WTC11 (cell line): ENCODE data around the gene MRFAP1L1. TPM values are rescaled to one million over a fixed set of nuclear protein-coding genes. Genes with fewer than 3 reads are reported as not detected.

ENCODE experiments used
- ATAC-seq: fragments of 200-7000 bp; cut with Tn5 transposase; 2 replicates; pipeline ENCODE4 v1.10.0; 2021; ENCODE audit warnings: mild to moderate bottlenecking, moderate library complexity
- CTCF ChIA-PET: fragments of 300-600 bp; sonication (Branson Sonifier 250); formaldehyde crosslinking; loops from one replicate; lab custom pipeline; 2021; ENCODE audit warnings: antibody characterized with exemption; lab: Charles Lee
- POLR2A ChIA-PET: fragments of 350-600 bp; sonication (Branson Sonifier 250); formaldehyde crosslinking; loops from one replicate; lab custom pipeline; 2021; ENCODE audit warnings: antibody characterized with exemption; lab: Charles Lee
- DNase-seq: peaks from one replicate; pipeline ENCODE4 v3.0.0; 2021; ENCODE audit warnings: low spot score
- H3K27ac Mint-ChIP-seq: 2 replicates; pipeline ENCODE4 v1.8.0; 2021; ENCODE audit warnings: mixed read lengths
- H3K27me3 Mint-ChIP-seq: 2 replicates; pipeline ENCODE4 v1.8.0; 2021; ENCODE audit warnings: low read depth, mild to moderate bottlenecking, moderate library complexity, mixed read lengths
- H3K36me3 Mint-ChIP-seq: 2 replicates; pipeline ENCODE4 v1.8.0; 2021; ENCODE audit warnings: mixed read lengths
- H3K4me1 Mint-ChIP-seq: 2 replicates; pipeline ENCODE4 v1.8.0; 2022; ENCODE audit warnings: mixed read lengths
- H3K4me3 Mint-ChIP-seq: 2 replicates; pipeline ENCODE4 v1.8.0; 2021; ENCODE audit warnings: mild to moderate bottlenecking, moderate library complexity, mixed read lengths
- H3K9me3 Mint-ChIP-seq: 2 replicates; pipeline ENCODE4 v1.8.0; 2021; ENCODE audit warnings: mixed read lengths
- ATF1 ChIP-seq: sonication (generic); formaldehyde crosslinking; IDR thresholded peaks from 2 replicates; pipeline ENCODE4 v1.8.1; 2023; ENCODE audit warnings: mild to moderate bottlenecking, moderate library complexity, missing genetic modification reagents
- CTCF ChIP-seq: fragments of 200-600 bp; IDR thresholded peaks from 2 replicates; pipeline ENCODE4 v1.8.0; 2022; ENCODE audit warnings: antibody characterized with exemption
- ERG ChIP-seq: fragments of 250-450 bp; sonication (Bioruptor Pico); IDR thresholded peaks from 2 replicates; pipeline ENCODE4 v1.8.0; 2021; ENCODE audit warnings: mild to moderate bottlenecking
- ETV6 ChIP-seq: sonication (generic); formaldehyde crosslinking; IDR thresholded peaks from 2 replicates; pipeline ENCODE4 v1.8.1; 2022; ENCODE audit warnings: mild to moderate bottlenecking, missing genetic modification reagents
- FOXK1 ChIP-seq: sonication (generic); formaldehyde crosslinking; IDR thresholded peaks from 2 replicates; pipeline ENCODE4 v1.8.0; 2022; ENCODE audit warnings: mild to moderate bottlenecking, moderate library complexity, missing genetic modification reagents
- FOXP1 ChIP-seq: sonication (generic); formaldehyde crosslinking; IDR thresholded peaks from 2 replicates; pipeline ENCODE4 v1.8.0; 2022; ENCODE audit warnings: missing genetic modification reagents, mild to moderate bottlenecking, moderate library complexity, borderline replicate concordance
- GTF2I ChIP-seq: fragments of 250-450 bp; sonication (Bioruptor Pico); conservative IDR thresholded peaks from 2 replicates; pipeline ENCODE4 v1.4.0; 2021; ENCODE audit warnings: mild to moderate bottlenecking
- HMGA2 ChIP-seq: fragments of 250-450 bp; sonication (Bioruptor Pico); IDR thresholded peaks from 2 replicates; pipeline ENCODE4 v1.4.0; 2021; ENCODE audit warnings: mild to moderate bottlenecking, moderate library complexity
- JUN ChIP-seq: sonication (generic); formaldehyde crosslinking; IDR thresholded peaks from 2 replicates; pipeline ENCODE4 v1.8.0; 2023; ENCODE audit warnings: mild to moderate bottlenecking, missing genetic modification reagents
- MYBL2 ChIP-seq: sonication (generic); formaldehyde crosslinking; IDR thresholded peaks from 2 replicates; pipeline ENCODE4 v1.8.1; 2023; ENCODE audit warnings: mild to moderate bottlenecking, moderate library complexity, missing genetic modification reagents
- NFATC4 ChIP-seq: fragments of 250-450 bp; sonication (Bioruptor Pico); IDR thresholded peaks from 2 replicates; pipeline ENCODE4 v1.9.0; 2021; ENCODE audit warnings: mild to moderate bottlenecking
- SMAD4 ChIP-seq: sonication (generic); formaldehyde crosslinking; IDR thresholded peaks from 2 replicates; pipeline ENCODE4 v1.8.0; 2022; ENCODE audit warnings: mild to moderate bottlenecking, missing genetic modification reagents
- SP1 ChIP-seq: sonication (generic); formaldehyde crosslinking; conservative IDR thresholded peaks from 2 replicates; pipeline ENCODE4 v1.8.1; 2022; ENCODE audit warnings: missing genetic modification reagents
- TEAD4 ChIP-seq: sonication (generic); formaldehyde crosslinking; IDR thresholded peaks from 2 replicates; pipeline ENCODE4 v1.8.0; 2022; ENCODE audit warnings: mild to moderate bottlenecking, missing genetic modification reagents
- ZNF121 ChIP-seq: sonication (generic); formaldehyde crosslinking; IDR thresholded peaks from 2 replicates; pipeline ENCODE4 v1.8.0; 2023; ENCODE audit warnings: missing genetic modification reagents
- ZNF263 ChIP-seq: sonication (generic); formaldehyde crosslinking; IDR thresholded peaks from 2 replicates; pipeline ENCODE4 v1.8.1; 2022; ENCODE audit warnings: low read depth, mild to moderate bottlenecking, moderate library complexity, missing genetic modification reagents
- ZNF396 ChIP-seq: fragments of 250-450 bp; sonication (Bioruptor Pico); IDR thresholded peaks from 2 replicates; pipeline ENCODE4 v1.8.0; 2021; ENCODE audit warnings: mild to moderate bottlenecking, moderate library complexity, borderline replicate concordance
- ZNF671 ChIP-seq: fragments of 250-450 bp; sonication (Bioruptor Pico); IDR thresholded peaks from 2 replicates; pipeline ENCODE4 v1.8.0; 2021; ENCODE audit warnings: mild to moderate bottlenecking
- total RNA-seq: library from RNA; stranded (reverse); gene quantifications from 3 replicates; pipeline ENCODE4 v1.2.3, GENCODE V29; 2021
- TF ChIP-seq, protein P1 (sequence below): sonication (generic); formaldehyde crosslinking; IDR thresholded peaks from 2 replicates; pipeline ENCODE4 v1.8.0; 2022; ENCODE audit warnings: mild to moderate bottlenecking, missing genetic modification reagents
- TF ChIP-seq, protein P2 (sequence below): sonication (generic); formaldehyde crosslinking; IDR thresholded peaks from 2 replicates; pipeline ENCODE4 v1.8.0; 2023; ENCODE audit warnings: missing genetic modification reagents

MRFAP1L1 gene
- total RNA-seq, 1 experiment from 2014 or later = 54.4 TPM

DNA sequence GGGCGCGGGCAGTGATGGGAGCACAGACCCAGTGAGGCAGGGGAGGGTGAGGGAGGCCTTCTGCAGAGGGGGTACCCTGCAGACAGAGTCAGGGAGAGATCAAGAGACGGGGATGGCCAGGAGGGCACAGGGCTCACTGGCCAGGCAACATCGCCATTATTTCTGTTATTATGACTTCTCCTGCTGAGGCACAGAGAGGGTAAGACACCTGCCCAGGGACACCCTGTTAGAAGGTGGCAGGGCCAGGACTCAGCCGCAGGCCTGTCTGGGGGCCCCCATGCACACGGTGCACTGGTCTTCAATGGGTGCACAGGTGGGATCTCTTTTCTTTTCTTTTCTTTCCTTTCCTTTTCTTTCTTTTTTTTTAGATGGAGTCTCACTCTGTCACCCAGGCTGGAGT, 22.1 kb upstream of the MRFAP1L1 start (continued):
- TF ChIP-seq CTCF (no peak), ETV6 (no peak), TEAD4 (CRISPR knock-in tag) (no peak), ZNF121 (CRISPR knock-in tag) (no peak), SMAD4 (CRISPR knock-in tag) (no peak)

- no peaks in the 10 kb centered on the region for H3K9me3 Mint-ChIP-seq
- ATAC-seq = no peak
- no peaks in the 10 kb centered on the region; the same call in 1 of the 2 replicates for H3K27me3 Mint-ChIP-seq
- no peak for TF ChIP-seq CTCF
- TF ChIP-seq SMAD4 (CRISPR knock-in tag) = no peak
- no peak for TF ChIP-seq ATF1
- no peak for TF ChIP-seq HMGA2 (CRISPR knock-in tag)
- no peak for TF ChIP-seq MYBL2 (CRISPR knock-in tag)
- TF ChIP-seq, protein P1, sequence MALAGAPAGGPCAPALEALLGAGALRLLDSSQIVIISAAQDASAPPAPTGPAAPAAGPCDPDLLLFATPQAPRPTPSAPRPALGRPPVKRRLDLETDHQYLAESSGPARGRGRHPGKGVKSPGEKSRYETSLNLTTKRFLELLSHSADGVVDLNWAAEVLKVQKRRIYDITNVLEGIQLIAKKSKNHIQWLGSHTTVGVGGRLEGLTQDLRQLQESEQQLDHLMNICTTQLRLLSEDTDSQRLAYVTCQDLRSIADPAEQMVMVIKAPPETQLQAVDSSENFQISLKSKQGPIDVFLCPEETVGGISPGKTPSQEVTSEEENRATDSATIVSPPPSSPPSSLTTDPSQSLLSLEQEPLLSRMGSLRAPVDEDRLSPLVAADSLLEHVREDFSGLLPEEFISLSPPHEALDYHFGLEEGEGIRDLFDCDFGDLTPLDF (CRISPR knock-in tag) = no peak
- no peak for TF ChIP-seq ZNF263 (CRISPR knock-in tag)
- TF ChIP-seq SP1 = no peak
- TF ChIP-seq FOXP1 = no peak
- no peak for TF ChIP-seq NFATC4
- no peak for TF ChIP-seq FOXK1
- TF ChIP-seq ERG (CRISPR knock-in tag) = no peak
- no peak for TF ChIP-seq JUN
- no peak for TF ChIP-seq TEAD4 (CRISPR knock-in tag)
- no peak for TF ChIP-seq GTF2I (CRISPR knock-in tag)
- TF ChIP-seq, protein P2, sequence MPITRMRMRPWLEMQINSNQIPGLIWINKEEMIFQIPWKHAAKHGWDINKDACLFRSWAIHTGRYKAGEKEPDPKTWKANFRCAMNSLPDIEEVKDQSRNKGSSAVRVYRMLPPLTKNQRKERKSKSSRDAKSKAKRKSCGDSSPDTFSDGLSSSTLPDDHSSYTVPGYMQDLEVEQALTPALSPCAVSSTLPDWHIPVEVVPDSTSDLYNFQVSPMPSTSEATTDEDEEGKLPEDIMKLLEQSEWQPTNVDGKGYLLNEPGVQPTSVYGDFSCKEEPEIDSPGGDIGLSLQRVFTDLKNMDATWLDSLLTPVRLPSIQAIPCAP (CRISPR knock-in tag) = no peak
- no peak for TF ChIP-seq ZNF671 (CRISPR knock-in tag)
- TF ChIP-seq ZNF396 = no peak
- H3K4me1 Mint-ChIP-seq = peaks cover 16% of the 10 kb centered on the region
- no peak for DNase-seq
- CTCF ChIA-PET = interaction anchor here (0.8 to 3.8 kb wide), 4 partner anchors 131 to 371 kb away, joined by 3 to 13 read pairs (median 4); partner anchors contain the start of gene TADA2B
- POLR2A ChIA-PET = interaction anchor here (0.5 kb wide), 1 partner anchor 1479 kb away, joined by 3 read pairs; no protein-coding TSS in a partner anchor
- H3K27ac Mint-ChIP-seq = no peak overlapping the region
- H3K36me3 Mint-ChIP-seq = no peaks in the 10 kb centered on the region
- no peak overlapping the region for H3K4me3 Mint-ChIP-seq
Measured at GRCh38 chr4:6731318-6731675, 21.6 kb upstream of the MRFAP1L1 start.
